Measurements from ENCODE around the gene KRTAP2-2. TPM values are rescaled to one million over a fixed set of nuclear protein-coding genes. Genes with fewer than 3 reads are reported as not detected.

KRTAP2-2 gene
- total RNA-seq, 2 donors from 2014 or later, result not detected

DNA sequence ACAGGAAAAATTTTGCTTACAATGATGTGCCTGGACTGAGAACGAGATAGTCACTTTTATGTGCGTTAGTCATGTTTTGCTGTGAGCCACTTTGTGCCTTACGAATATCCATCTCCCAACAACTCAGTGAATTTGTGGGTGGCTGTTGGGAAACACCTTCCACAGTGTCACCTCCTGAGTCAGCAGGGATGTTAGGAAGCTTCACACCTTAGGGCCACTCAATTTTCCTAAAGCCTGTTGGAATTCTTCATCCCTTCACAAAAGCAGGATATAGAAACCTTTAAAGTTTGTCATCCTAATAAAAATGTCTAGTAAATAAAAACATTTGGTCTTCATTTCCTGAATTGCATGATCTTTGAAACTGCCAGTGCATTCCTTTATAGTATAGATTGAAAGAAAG, 41.8 kb downstream of the KRTAP2-2 start:
- 96 to 100% methylated on average over 1 to 3 of the region's 3 CpGs for WGBS, 2 experiments (ENCODE audit: insufficient coverage in 1 of 2, insufficient read length in 1 of 2)
- no peaks in the 10 kb centered on the region for H3K36me3 Mint-ChIP-seq (ENCODE audit: low read depth)

DNA sequence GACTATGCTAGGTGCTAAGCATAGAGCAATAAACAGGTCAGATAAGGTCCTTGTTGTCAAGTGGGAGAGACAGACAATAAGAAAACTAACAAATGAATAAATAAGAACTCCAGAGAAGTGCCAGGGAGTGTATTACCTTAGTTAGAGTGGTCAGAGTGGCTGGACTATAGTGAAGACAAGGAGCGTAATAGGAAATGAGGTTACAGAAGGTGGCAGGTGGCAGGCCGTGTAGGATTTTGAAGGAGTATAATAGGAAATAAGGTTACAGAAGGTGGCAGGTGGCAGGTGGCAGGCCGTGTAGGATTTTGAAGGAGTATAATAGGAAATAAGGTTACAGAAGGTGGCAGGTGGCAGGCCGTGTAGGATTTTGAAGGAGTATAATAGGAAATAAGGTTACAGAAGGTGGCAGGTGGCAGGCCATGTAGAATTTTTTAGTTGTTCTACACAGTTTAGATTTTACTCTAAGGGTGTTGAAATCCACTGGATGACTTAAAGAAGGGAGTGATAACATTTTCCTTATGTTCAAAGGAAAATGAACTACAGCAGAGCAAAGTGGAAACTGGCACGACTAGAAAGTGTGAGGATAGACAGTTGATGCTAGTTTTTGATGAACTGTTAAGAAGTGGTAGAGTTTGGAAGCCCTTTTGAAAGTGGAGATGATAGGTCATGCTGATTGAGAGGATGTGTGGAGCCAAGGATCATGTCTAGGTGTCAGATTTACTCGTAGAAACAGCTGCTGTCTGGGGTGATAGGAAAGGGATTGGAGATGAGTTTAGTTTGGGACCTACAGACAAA, 42.5 kb downstream of the KRTAP2-2 start:
- DNase-seq, result no peak
- Mint-ChIP-seq H3K36me3 (ENCODE audit: low read depth) (no peaks in the 10 kb centered on the region), H3K4me3 (no peak overlapping the region), H3K27me3 (ENCODE audit: insufficient read depth) (no peaks in the 10 kb centered on the region), H3K9me3 (no peaks in the 10 kb centered on the region), H3K27ac (no peak overlapping the region), H3K4me1 (peaks cover 21% of the 10 kb centered on the region)
- H3K9ac ChIP-seq (ENCODE audit: extremely low read depth, low read length, poor library complexity, severe bottlenecking), result no peak overlapping the region
- H3K27ac ChIP-seq (ENCODE audit: low read depth, low read length), result no peak overlapping the region
- no peaks in the 10 kb centered on the region for H3K9me3 ChIP-seq (ENCODE audit: control insufficient read depth, low read length)
- H3K4me3 ChIP-seq (ENCODE audit: low read length), result no peak overlapping the region
- no peaks in the 10 kb centered on the region for H3K36me3 ChIP-seq (ENCODE audit: control insufficient read depth, insufficient read depth, low read length)
- H3K4me1 ChIP-seq (ENCODE audit: control insufficient read depth, insufficient read depth, low read length), result peaks cover 8% of the 10 kb centered on the region
- WGBS, 2 experiments (ENCODE audit: insufficient coverage in 1 of 2, insufficient read length in 1 of 2), result 89 to 100% methylated on average over 5 to 6 of the region's 6 CpGs
- TF ChIP-seq, protein P1, sequence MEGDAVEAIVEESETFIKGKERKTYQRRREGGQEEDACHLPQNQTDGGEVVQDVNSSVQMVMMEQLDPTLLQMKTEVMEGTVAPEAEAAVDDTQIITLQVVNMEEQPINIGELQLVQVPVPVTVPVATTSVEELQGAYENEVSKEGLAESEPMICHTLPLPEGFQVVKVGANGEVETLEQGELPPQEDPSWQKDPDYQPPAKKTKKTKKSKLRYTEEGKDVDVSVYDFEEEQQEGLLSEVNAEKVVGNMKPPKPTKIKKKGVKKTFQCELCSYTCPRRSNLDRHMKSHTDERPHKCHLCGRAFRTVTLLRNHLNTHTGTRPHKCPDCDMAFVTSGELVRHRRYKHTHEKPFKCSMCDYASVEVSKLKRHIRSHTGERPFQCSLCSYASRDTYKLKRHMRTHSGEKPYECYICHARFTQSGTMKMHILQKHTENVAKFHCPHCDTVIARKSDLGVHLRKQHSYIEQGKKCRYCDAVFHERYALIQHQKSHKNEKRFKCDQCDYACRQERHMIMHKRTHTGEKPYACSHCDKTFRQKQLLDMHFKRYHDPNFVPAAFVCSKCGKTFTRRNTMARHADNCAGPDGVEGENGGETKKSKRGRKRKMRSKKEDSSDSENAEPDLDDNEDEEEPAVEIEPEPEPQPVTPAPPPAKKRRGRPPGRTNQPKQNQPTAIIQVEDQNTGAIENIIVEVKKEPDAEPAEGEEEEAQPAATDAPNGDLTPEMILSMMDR (conservative IDR thresholded peaks at IDR 0.05), result no peak
- no peaks in the 10 kb centered on the region for H3K27me3 ChIP-seq (ENCODE audit: control insufficient read depth, insufficient read depth, low read length, poor library complexity, severe bottlenecking)

More for the DNA sequence above, 41.8 kb downstream of the KRTAP2-2 start:
- no peak overlapping the region for H3K4me3 ChIP-seq (ENCODE audit: low read length)
- H3K9me3 ChIP-seq (ENCODE audit: control insufficient read depth, low read length), result no peaks in the 10 kb centered on the region
- TF ChIP-seq, protein P1 (conservative IDR thresholded peaks at IDR 0.05), result no peak
- H3K27me3 ChIP-seq (ENCODE audit: control insufficient read depth, insufficient read depth, low read length, poor library complexity, severe bottlenecking), result no peaks in the 10 kb centered on the region
- peaks cover 21% of the 10 kb centered on the region for H3K4me1 Mint-ChIP-seq
- no peak overlapping the region for H3K27ac Mint-ChIP-seq
- H3K4me1 ChIP-seq (ENCODE audit: control insufficient read depth, insufficient read depth, low read length), result peaks cover 8% of the 10 kb centered on the region
- no peaks in the 10 kb centered on the region for H3K9me3 Mint-ChIP-seq
- H3K9ac ChIP-seq (ENCODE audit: extremely low read depth, low read length, poor library complexity, severe bottlenecking), result no peak overlapping the region
- DNase-seq, result no peak
- no peaks in the 10 kb centered on the region for H3K36me3 ChIP-seq (ENCODE audit: control insufficient read depth, insufficient read depth, low read length)
- H3K4me3 Mint-ChIP-seq, result no peak overlapping the region
- no peak overlapping the region for H3K27ac ChIP-seq (ENCODE audit: low read depth, low read length)
- no peaks in the 10 kb centered on the region for H3K27me3 Mint-ChIP-seq (ENCODE audit: insufficient read depth)

GRCh38 chr17:41010441-41010840, 44.6 kb downstream of the KRTAP2-2 start:
- Mint-ChIP-seq H3K4me1 (peaks cover 21% of the 10 kb centered on the region), H3K27me3 (ENCODE audit: insufficient read depth) (no peaks in the 10 kb centered on the region), H3K4me3 (no peak overlapping the region), H3K27ac (no peak overlapping the region), H3K36me3 (ENCODE audit: low read depth) (no peaks in the 10 kb centered on the region), H3K9me3 (no peaks in the 10 kb centered on the region)
- TF ChIP-seq, protein P1 (conservative IDR thresholded peaks at IDR 0.05), result no peak
- no peaks in the 10 kb centered on the region for H3K9me3 ChIP-seq (ENCODE audit: control insufficient read depth, low read length)
- no peak overlapping the region for H3K9ac ChIP-seq (ENCODE audit: extremely low read depth, low read length, poor library complexity, severe bottlenecking)
- DNase-seq, result no peak
- no peaks in the 10 kb centered on the region for H3K27me3 ChIP-seq (ENCODE audit: control insufficient read depth, insufficient read depth, low read length, poor library complexity, severe bottlenecking)
- no peak overlapping the region for H3K27ac ChIP-seq (ENCODE audit: low read depth, low read length)
- H3K36me3 ChIP-seq (ENCODE audit: control insufficient read depth, insufficient read depth, low read length), result no peaks in the 10 kb centered on the region
- peaks cover 8% of the 10 kb centered on the region for H3K4me1 ChIP-seq (ENCODE audit: control insufficient read depth, insufficient read depth, low read length)
- no peak overlapping the region for H3K4me3 ChIP-seq (ENCODE audit: low read length)
